GM21825 (cell line): ENCODE data around the gene CXorf65.

Experiments used
- ATAC-seq: cut with Tn5 transposase; IDR thresholded peaks from one replicate; pipeline ENCODE4 v1.9.1; 2021; ENCODE audit warnings: mild to moderate bottlenecking, moderate library complexity; ENCODE audit not compliant: unreplicated experiment

CXorf65 gene

DNA sequence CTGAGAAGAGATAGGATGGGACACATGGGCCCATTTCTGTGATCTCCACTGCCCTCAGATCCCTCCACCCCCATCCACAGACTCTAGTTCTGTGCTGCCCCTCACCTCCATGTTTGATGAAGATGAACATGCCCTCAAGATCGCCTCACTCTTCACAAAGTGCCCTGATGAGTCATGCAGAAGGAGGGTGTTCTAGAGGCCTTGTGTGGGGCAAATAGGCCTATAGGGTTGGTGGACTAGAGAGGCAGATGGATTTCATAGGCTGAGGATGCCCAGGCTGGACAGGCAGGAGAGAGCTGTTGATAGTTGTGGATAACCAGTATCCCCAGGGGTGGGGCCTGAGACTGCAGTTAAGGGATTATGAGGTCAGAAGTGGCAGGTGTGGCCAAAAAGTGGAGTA lies at the start of gene CXorf65:
Gene CXorf65, minus strand, starts transcription at position 314 of the 400 bp plus-strand sequence. Its CDS starts 184 bp downstream, at position 130.
- ATAC-seq = no peak

DNA sequence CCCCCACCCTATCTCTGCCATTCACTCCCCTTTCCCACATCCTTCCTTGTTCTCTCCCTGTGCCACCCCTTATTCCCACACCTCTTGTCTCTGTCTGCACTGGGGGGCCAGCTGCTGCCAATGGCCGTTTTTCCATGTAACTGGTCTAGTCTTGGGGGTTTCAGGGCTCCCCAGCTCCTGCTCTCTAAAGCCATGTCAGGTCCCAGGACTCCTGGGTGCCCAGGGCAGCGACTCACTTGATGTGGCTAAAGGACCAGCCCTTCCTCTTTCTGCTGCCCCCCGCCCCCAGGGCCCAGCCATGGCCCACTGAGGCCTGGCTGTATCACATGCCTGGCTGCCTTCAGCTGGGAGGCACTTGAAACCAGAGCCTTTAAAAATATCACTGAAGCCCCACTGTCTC lies 48.1 kb upstream of the CXorf65 start:
- ATAC-seq = no peak

GRCh38 chrX:71154196-71154595 lies 47.7 kb upstream of the CXorf65 start:
- ATAC-seq = no peak

DNA sequence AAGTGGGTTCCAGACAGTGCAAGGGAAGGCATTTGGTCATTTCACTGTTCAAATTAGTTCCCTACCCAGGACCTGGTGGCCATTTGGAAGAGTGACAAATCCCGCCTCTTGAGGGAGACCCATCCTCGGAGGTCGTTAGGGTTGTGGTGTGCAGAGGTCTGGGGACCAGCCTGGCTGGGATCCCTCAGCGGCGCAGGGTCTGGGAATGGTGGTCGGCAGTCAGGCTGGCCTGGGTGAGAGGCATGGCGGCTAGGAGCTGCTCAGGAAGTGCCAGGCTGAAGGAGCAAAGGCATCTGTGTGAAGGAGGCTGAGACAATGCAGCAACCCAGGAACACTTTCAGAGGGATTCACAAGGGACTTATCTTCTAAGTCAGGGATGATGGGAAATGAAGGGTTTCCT lies 44.8 kb upstream of the CXorf65 start:
- ATAC-seq = no peak

- no peak for ATAC-seq
These were observed 41.7 kb upstream of the CXorf65 start for GRCh38 chrX:71148278-71148663.

DNA sequence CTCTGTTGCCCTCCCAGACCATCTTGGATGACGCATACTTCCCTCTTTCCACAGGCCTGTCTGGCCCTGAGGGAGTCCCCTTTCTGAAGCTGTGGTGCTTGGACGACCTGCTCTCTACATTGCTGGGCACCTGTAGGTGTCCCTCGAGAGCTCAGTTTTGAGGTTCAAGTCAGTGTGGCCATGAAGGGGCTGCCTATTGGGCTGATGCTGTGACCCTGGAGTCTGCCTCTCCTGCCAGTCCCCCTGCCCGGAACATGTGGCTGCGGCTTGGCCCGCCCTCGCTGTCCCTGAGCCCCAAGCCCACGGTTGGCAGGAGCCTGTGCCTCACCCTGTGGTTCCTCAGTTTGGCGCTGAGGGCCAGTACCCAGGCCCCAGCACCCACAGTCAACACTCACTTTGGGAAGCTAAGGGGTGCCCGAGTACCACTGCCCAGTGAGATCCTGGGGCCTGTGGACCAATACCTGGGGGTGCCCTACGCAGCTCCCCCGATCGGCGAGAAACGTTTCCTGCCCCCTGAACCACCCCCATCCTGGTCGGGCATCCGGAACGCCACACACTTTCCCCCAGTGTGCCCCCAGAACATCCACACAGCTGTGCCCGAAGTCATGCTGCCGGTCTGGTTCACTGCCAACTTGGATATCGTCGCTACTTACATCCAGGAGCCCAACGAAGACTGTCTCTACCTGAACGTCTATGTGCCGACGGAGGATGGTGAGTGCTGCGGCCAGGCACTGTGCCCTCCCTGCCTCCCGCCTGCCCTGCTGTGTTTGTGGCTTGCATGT lies 41.1 kb upstream of the CXorf65 start:
- ATAC-seq = no peak

- ATAC-seq = no peak
These were observed 38.1 kb upstream of the CXorf65 start, which contains the start of gene NLGN3 for GRCh38 chrX:71144651-71145050. Gene NLGN3 (plus strand): TSS chrX:71144841. CDS start chrX:71147750, 2,909 bp downstream.

- ATAC-seq = no peak
These were observed 37.0 kb upstream of the CXorf65 start for GRCh38 chrX:71143508-71143907.

- no peak for ATAC-seq
These were observed 33.9 kb upstream of the CXorf65 start for GRCh38 chrX:71140440-71140839.

DNA sequence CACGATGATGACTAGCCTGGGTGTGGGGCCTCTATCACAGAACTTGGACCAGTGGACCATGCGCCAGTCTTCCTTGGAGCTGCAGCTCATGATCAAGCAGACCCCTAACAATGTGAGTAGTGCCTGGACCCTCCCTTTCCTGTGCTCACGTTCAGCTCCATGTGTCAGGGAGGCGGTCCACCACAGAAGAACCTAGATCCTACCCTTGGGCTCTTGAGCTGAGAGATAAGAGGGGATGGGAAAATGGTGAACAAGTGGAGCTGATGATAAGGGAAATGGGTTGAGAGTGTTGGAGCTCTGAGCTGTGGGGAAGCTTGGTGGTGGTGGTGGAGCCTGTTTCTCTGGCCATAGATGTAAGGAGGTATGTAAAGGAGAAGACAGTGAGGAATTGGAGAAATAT lies 25.0 kb upstream of the CXorf65 start:
- no peak for ATAC-seq

GRCh38 chrX:71128915-71129765 lies 22.6 kb upstream of the CXorf65 start:
- ATAC-seq = peak; percentile 78

DNA sequence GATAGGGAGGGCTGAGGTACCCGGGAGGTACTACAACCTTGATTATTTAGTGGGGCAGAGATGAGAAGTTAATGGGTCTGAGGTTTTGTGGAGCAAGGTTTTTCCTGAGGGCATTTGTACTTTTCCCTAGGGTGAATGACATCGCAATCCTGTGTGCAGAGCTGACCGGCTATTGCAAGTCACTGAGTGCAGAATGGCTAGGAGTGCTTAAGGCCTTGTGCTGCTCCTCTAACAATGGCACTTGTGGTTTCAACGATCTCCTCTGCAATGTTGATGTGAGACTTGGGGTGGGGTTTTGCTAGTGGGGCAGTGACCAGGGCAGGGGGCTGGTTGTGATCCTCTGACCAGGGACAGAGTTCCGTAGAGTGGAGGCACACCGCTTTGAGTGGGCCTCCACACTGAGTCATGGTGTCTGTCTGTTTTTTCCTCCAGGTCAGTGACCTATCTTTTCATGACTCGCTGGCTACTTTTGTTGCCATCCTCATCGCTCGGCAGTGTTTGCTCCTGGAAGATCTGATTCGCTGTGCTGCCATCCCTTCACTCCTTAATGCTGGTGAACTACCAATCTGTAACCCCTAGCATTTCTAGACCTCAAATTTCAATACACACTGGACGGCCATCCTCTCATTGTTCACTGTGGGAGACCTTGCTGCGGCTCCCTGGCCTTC lies 21.8 kb upstream of the CXorf65 start:
- no peak for ATAC-seq

- ATAC-seq = no peak
These were observed 12.5 kb upstream of the CXorf65 start for GRCh38 chrX:71118985-71119535.

GRCh38 chrX:71118032-71118984 lies 11.8 kb upstream of the CXorf65 start, which contains the start of gene MED12:
Gene MED12 (plus strand): TSS chrX:71118596. CDS start chrX:71118755, 159 bp downstream.
- peak; percentile 79 for ATAC-seq

DNA sequence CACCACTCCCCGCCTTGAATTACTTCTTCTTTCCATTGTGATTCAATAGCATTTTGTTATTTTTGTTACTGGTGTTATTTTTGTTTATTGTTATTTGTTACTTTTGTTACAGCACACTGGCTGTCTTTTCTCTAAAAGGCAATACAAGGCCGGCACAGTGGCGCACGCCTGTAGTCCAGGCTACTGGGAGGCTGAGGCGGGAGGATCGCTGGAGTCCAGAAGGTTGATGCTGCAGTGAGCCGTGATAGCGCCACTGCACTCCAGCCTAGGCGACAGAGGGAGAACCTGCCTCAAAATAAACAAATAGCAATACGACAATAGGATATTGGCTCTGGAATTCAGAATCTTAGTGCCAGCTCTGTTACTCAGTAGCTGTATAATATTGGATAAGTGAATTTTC lies 10.8 kb upstream of the CXorf65 start:
- ATAC-seq = no peak

GRCh38 chrX:71111921-71112431 lies 5.4 kb upstream of the CXorf65 start:
- ATAC-seq = peak; percentile 26

DNA sequence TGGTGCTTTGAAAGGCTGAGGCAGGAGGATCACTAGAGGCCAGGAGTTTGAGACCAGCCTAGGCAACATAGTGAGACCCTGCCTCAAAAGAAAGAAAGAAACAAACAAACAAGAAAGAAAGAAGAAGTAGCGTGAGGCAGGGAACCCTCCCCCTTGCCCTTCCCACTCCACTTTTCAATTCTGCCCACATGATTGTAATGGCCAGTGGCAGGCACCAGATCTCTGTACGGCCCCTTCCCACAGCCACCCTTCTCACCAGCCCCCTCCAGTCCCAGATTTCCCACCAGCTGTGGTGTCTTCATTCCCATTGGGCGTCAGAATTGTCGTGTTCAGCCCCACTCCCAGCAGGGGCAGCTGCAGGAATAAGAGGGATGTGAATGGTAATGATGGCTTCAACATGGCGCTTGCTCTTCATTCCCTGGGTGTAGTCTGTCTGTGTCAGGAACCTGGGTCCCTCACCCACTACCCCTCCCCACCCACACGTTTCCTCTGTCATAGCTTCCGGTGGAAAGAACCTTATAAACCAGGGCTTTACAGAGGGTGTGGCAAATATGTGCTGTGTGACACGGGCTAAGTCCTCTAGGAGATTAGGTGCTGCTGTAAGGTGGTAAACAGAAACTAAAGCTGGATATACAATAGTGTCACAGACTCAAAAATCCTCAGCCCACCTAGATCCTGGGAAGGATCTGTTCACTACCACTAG lies 4.8 kb upstream of the CXorf65 start, which contains the start of gene IL2RG:
Gene IL2RG, minus strand, starts transcription at position 437 of the 703 bp plus-strand sequence. Its CDS starts 38 bp downstream, at position 399.
- ATAC-seq = peak; percentile 87

- no peak for ATAC-seq
These were observed 2.5 kb upstream of the CXorf65 start for GRCh38 chrX:71109051-71109450.
